Peyer's patch (tissue), 4 donors: ENCODE results near the gene COPS2.

Source experiments
- CTCF ChIP-seq, 6 experiments: fragments of 450-650 bp in 4 of 6; fragments of 200-600 bp in 2 of 6; sonication (generic) in 1 of 6; IDR thresholded peaks; one replicate each; pipeline ENCODE4 v1.5.1; 2017 to 2019; ENCODE audit warnings: antibody characterized with exemption in 6 of 6, mild to moderate bottlenecking in 3 of 6, moderate library complexity in 1 of 6
- POLR2A ChIP-seq, 2 donors: fragments of 450-650 bp; IDR thresholded peaks; one replicate each; pipeline ENCODE4 v1.5.1; 2017; ENCODE audit warnings: antibody characterized with exemption in 2 of 2, mild to moderate bottlenecking in 2 of 2, moderate library complexity in 2 of 2

GRCh38 chr15:49124371-49124770 lies 31.0 kb downstream of the COPS2 start:
- TF ChIP-seq CTCF (IDR thresholded peaks at IDR 0.05) (no peak), POLR2A (IDR thresholded peaks at IDR 0.05) (no peak)
